Ishikawa (cell line): ENCODE results near the gene ISL2.

Source experiments
- CEBPB ChIP-seq: IDR thresholded peaks from 2 replicates; pipeline ENCODE4 v1.6.1; 2012
- CREB1 ChIP-seq: IDR thresholded peaks from 2 replicates; pipeline ENCODE4 v1.6.1; 2012; ENCODE audit warnings: low read depth
- EGR1 ChIP-seq: IDR thresholded peaks from 2 replicates; pipeline ENCODE4 v1.6.1; 2012
- EP300 ChIP-seq: IDR thresholded peaks from 2 replicates; pipeline ENCODE4 v1.6.1; 2012; ENCODE audit warnings: borderline replicate concordance
- FOXM1 ChIP-seq: IDR thresholded peaks from 2 replicates; pipeline ENCODE4 v1.6.1; 2012; ENCODE audit warnings: low read depth, borderline replicate concordance
- NFIC ChIP-seq: IDR thresholded peaks from 2 replicates; pipeline ENCODE4 v1.6.1; 2012
- RAD21 ChIP-seq: IDR thresholded peaks from 2 replicates; pipeline ENCODE4 v1.6.1; 2012; ENCODE audit warnings: low read depth
- TAF1 ChIP-seq: IDR thresholded peaks from 2 replicates; pipeline ENCODE4 v1.6.1; 2012; ENCODE audit warnings: low read depth, mild to moderate bottlenecking
- TCF12 ChIP-seq: IDR thresholded peaks from 2 replicates; pipeline ENCODE4 v1.6.1; 2012; ENCODE audit warnings: low read depth
- TEAD4 ChIP-seq: IDR thresholded peaks from 2 replicates; pipeline ENCODE4 v1.6.1; 2012
- USF1 ChIP-seq: IDR thresholded peaks from 2 replicates; pipeline ENCODE4 v1.6.1; 2012
- YY1 ChIP-seq: IDR thresholded peaks from 2 replicates; pipeline ENCODE4 v1.6.1; 2012; ENCODE audit warnings: low read depth
- ZBTB7A ChIP-seq: IDR thresholded peaks from 2 replicates; pipeline ENCODE4 v1.6.1; 2012; ENCODE audit warnings: low read depth
- TF ChIP-seq, protein P1 (sequence below): IDR thresholded peaks from 2 replicates; pipeline ENCODE4 v1.6.1; 2012
- TF ChIP-seq, protein P2 (sequence below): IDR thresholded peaks from 2 replicates; pipeline ENCODE4 v1.6.1; 2012; ENCODE audit warnings: low read depth, mild to moderate bottlenecking

The ISL2 gene

DNA sequence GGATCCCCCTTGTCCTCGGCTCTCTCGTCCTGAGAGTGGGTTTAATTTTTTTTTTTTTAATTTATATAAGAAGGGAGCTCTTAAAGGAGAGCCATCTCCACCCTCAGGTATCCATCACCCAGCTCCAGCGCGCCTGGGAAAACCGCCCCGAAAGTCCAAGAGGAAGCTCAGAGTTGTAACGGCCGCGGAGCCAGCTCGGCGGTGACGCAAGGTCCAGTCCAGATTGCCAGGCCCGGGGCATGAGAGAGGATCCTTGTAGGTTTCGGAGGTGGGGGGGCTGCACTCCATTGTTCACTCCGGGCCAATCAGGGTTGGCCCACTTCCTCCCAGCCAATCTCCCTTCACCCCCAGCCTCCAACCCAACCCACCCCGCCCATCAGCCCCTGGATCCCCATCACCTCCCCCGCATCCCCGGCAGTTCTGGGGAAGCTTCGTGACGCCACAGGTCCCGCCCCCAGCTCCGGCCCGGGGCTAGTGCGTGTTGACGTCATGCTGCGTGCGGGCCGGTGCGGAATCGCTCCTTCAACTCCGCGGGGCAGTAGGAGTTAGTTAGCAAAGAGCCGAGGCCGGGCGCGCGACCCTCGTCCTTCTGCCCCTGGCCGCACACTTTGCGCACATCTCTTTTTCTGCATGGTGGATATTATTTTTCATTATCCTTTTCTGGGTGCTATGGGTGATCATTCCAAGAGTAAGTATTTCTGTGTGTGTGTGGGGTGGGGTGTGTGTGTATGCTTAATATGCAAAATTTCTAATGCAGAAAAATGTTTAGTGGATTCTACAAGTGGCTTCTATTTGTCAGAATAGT is at the start of gene ISL2:
Gene ISL2 (plus strand): TSS at position 520 of the 805 bp plus-strand sequence. CDS start 111 bp downstream, at position 631.
- TF ChIP-seq TCF12: 0 out of 2 replicates have a peak, but pooled peaks have one; percentile 21
- TF ChIP-seq, protein P1, sequence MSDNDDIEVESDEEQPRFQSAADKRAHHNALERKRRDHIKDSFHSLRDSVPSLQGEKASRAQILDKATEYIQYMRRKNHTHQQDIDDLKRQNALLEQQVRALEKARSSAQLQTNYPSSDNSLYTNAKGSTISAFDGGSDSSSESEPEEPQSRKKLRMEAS: peak; percentile 68
- TF ChIP-seq EP300: 0 out of 2 replicates have a peak, but pooled peaks have one; percentile 17
- TF ChIP-seq EGR1: peak; percentile 85
- TF ChIP-seq CREB1: peak; percentile 84
- TF ChIP-seq, protein P2, sequence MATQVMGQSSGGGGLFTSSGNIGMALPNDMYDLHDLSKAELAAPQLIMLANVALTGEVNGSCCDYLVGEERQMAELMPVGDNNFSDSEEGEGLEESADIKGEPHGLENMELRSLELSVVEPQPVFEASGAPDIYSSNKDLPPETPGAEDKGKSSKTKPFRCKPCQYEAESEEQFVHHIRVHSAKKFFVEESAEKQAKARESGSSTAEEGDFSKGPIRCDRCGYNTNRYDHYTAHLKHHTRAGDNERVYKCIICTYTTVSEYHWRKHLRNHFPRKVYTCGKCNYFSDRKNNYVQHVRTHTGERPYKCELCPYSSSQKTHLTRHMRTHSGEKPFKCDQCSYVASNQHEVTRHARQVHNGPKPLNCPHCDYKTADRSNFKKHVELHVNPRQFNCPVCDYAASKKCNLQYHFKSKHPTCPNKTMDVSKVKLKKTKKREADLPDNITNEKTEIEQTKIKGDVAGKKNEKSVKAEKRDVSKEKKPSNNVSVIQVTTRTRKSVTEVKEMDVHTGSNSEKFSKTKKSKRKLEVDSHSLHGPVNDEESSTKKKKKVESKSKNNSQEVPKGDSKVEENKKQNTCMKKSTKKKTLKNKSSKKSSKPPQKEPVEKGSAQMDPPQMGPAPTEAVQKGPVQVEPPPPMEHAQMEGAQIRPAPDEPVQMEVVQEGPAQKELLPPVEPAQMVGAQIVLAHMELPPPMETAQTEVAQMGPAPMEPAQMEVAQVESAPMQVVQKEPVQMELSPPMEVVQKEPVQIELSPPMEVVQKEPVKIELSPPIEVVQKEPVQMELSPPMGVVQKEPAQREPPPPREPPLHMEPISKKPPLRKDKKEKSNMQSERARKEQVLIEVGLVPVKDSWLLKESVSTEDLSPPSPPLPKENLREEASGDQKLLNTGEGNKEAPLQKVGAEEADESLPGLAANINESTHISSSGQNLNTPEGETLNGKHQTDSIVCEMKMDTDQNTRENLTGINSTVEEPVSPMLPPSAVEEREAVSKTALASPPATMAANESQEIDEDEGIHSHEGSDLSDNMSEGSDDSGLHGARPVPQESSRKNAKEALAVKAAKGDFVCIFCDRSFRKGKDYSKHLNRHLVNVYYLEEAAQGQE: no peak
- peak; percentile 90 for TF ChIP-seq CEBPB
- TF ChIP-seq TAF1: peak; percentile 80
- TF ChIP-seq NFIC: no peak

DNA sequence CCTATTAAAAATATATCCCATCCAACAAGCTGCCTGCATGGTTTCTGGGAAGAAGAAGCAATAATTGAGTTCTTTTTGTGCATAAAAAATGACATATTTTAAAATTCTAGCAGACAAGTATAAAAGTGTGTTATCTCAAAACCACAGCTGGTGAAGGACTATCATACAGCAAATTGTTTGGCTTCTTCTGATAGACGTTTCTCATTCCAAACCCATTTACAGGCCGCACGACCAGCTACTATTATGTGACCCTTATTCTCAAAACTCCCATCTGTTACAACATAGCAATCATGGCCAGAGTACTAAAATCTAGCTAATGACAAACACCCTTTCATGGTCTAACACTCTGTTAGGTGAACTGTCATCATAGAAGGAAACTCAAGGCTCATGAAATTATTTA is 47.0 kb upstream of the ISL2 start:
- TF ChIP-seq CEBPB (no peak), TCF12 (no peak), NFIC (no peak), EP300 (no peak), CREB1 (no peak), TEAD4 (no peak), ZBTB7A (no peak), RAD21 (no peak), YY1 (no peak), USF1 (no peak), EGR1 (no peak), FOXM1 (no peak), TAF1 (no peak)
- TF ChIP-seq, protein P1: no peak
- TF ChIP-seq, protein P2: no peak

- TF ChIP-seq YY1: no peak
- TF ChIP-seq ZBTB7A: no peak
- TF ChIP-seq RAD21: no peak
- no peak for TF ChIP-seq CEBPB
- no peak for TF ChIP-seq CREB1
- no peak for TF ChIP-seq NFIC
- no peak for TF ChIP-seq TAF1
- TF ChIP-seq EGR1: no peak
- TF ChIP-seq USF1: no peak
- TF ChIP-seq, protein P2: no peak
- no peak for TF ChIP-seq TCF12
- TF ChIP-seq EP300: no peak
- no peak for TF ChIP-seq FOXM1
- TF ChIP-seq, protein P1: no peak
- no peak for TF ChIP-seq TEAD4
These were observed 43.2 kb upstream of the ISL2 start for GRCh38 chr15:76293361-76293760.

DNA sequence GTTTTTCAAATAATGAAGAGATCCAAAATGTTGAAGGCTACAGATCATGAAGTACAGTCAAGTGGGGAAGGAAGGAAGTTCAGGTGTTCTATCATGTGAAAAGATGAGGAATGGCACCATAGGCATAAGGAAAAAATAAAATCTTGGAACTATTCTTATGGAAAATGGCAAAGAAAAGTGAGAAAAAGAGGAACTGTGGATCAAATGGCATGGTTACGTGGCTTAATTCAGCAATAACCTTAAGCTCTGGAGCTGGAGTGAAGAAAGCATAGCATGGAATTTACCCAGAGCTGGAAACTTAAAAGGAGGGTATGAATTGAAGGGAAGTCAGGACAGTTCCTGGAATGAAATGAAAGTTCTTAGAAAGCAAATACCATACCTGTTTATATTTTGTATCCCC is 39.7 kb upstream of the ISL2 start:
- TF ChIP-seq ZBTB7A: no peak
